HG02840 (cell line): Measurements from ENCODE around the gene OPN1MW3.
"Not testable (repeated sequence)": the region's sequence is repeated elsewhere in the genome, so short reads cannot be mapped to it uniquely, and the experiment has no call there.

Experiments
- ATAC-seq: cut with Tn5 transposase; IDR thresholded peaks from one replicate; pipeline ENCODE4 v1.9.1; 2021; ENCODE audit warnings: mild to moderate bottlenecking, moderate library complexity, moderate number of reproducible peaks; ENCODE audit not compliant: unreplicated experiment, low FRiP score

Gene OPN1MW3

DNA sequence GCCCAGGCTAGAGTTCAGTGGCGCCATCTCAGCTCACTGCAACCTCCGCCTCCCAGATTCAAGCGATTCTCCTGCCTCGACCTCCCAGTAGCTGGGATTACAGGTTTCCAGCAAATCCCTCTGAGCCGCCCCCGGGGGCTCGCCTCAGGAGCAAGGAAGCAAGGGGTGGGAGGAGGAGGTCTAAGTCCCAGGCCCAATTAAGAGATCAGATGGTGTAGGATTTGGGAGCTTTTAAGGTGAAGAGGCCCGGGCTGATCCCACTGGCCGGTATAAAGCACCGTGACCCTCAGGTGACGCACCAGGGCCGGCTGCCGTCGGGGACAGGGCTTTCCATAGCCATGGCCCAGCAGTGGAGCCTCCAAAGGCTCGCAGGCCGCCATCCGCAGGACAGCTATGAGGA lies at the start of gene OPN1MW3:
Gene OPN1MW3 (plus strand): TSS at position 301 of the 400 bp plus-strand sequence. CDS start 38 bp downstream, at position 339.
- not testable (repeated sequence) for ATAC-seq

DNA sequence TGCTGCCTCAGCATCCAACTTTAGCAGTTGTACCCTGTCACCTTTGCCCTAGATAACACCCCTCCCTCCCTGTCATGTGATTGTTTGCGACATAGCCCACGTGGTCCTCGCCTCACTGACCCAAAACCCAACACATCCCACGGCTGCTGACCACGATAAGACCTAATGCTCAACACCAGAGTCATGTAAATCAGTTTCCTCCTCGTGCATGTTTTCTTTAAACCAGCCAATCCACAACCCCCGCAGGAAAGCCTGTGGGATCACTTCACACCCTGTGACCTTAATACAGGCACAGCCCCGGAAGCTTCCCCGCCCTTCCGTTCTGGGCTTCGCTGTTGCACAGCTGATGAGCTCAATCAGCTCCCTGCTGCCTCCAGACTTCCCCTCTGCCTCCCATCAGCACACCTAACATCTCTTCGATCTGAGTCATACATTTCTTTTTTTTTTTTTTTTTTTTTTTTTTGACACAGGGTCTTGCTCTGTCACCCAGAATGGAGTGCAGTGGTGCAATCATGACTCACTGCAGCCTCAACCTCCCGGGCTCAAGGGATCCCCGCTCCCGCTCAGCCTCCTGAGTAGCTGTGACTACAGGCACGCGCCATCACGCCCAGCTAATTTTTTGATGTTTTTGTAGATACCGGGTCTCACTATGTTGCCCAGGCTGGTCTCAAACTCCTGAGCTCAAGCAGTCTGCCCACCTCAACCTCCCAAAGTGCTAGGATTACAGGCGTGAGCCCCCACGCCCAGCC lies 47.5 kb upstream of the OPN1MW3 start:
- not testable (repeated sequence) for ATAC-seq

DNA sequence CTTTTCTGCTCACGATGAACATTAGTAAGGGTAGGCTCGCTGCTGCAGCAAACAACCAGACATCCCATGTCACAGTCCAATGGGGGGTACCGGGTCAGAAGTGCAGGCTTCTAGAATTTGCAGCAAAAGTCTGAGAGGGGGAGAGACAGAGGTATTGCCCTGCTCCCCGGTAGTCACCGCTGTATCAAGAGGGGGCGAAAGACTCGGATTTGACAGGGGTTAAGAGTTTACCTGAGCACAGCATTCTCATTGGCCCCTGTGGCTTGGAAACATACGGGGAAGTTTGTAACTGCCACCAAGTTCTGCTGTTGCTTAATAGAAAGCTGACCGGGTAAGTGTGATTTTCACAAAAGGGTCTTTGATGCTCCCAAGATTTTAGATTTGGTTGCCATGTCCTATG lies 46.3 kb upstream of the OPN1MW3 start:
- ATAC-seq, result not testable (repeated sequence)

DNA sequence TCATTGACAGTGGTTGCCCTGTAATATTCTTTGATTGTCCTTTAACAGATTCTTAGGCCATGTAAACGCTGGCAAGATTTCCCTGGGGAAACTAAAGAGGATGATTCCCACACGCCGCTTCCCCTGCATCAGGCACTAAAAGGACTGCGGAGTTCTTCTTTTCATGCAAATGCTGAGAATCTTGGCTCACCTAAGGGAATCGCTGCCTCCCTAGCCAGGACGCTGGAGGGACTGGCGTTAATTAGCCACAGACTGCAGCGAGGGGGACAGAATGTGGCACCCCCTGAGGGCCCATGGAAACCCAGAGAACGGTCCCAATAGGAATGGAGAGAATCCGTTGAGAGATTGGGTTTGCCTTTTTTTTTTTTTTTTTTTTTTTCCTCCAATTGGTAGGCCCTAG lies 45.9 kb upstream of the OPN1MW3 start:
- ATAC-seq, result not testable (repeated sequence)

DNA sequence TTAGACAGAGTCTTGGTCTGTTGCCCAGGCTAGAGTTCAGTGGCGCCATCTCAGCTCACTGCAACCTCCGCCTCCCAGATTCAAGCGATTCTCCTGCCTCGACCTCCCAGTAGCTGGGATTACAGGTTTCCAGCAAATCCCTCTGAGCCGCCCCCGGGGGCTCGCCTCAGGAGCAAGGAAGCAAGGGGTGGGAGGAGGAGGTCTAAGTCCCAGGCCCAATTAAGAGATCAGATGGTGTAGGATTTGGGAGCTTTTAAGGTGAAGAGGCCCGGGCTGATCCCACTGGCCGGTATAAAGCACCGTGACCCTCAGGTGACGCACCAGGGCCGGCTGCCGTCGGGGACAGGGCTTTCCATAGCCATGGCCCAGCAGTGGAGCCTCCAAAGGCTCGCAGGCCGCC lies 37.9 kb upstream of the OPN1MW3 start, which contains the start of gene OPN1MW2:
Gene OPN1MW2 (plus strand): TSS at position 301 of the 400 bp plus-strand sequence. CDS start 60 bp downstream, at position 361.
- ATAC-seq, result not testable (repeated sequence)

DNA sequence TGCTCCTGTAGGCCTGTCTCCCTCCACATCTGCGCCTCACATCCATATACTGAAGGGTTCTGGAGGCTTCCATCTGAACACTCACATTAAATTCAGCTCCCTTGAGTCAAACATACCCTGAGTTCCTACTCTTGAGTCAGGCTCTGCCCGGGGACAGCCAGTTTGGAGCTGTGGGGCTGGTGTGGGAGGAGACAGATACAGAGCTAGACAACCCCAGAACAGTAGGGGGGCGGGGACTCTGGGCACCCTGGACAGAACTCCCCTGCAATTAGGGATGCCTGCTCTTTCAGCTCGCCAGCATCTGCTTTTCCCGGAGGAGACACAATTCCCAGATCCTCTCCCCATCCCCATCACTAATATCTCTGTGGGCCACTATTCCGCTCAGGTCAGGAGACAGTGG lies 32.1 kb upstream of the OPN1MW3 start:
- ATAC-seq, result not testable (repeated sequence)

DNA sequence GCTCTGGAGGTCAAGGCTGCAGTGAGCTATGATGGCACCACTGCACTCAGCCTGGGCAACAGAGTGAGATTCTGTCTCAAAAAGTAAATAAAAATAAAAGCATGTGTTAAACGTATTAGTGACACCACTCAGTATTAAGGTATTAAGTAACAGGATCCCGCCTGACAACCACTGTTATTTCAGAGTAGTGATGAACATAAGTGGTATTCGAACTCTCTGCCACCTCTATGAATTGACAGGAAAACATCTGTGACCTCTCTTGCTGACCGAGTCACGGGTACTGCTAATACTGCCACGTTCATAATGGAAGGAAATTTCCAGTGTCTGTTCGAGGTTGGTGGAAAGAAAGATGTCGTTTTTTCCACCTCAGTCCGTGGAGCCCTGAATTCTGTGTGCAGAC lies 30.7 kb upstream of the OPN1MW3 start:
- ATAC-seq, result not testable (repeated sequence)

DNA sequence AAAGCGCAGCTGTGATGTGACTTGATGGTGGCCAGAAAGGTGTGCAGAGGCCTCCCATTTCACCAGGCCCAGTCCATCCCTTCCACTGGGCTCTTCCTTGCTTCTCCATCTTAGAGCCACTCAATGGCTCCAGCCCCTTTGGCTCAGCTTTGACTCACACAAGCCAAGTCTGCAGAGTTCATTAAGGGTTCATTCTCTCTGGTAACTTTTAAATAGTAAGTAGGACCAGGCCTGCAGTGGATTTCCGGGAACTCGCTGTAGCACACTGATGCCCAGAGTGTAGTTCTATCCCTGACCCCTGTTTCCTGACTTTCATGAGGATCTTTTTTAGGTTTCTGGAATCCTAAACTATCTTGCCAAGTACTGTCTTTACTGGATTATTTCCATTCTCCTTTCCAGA lies 25.9 kb upstream of the OPN1MW3 start:
- ATAC-seq, result not testable (repeated sequence)

DNA sequence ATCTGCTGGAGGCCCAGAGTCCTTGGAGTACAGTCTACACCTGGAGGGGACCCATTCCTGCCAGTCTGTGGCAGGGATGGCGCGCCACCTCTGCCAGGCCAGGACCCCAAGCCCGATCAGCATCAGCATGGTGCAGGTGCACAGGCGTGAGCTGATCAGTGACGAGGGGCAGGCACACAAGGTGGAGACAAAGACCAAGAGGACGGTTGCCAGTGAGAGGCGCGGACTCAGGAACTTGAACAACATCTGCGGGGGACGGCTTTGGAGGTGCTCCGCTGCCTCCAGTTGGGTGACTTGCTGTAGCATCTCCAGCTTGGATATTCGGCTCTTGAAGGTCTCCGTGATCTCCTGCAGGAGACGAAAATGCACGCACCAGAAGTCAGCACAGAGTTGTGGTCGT lies 23.8 kb upstream of the OPN1MW3 start:
- not testable (repeated sequence) for ATAC-seq

DNA sequence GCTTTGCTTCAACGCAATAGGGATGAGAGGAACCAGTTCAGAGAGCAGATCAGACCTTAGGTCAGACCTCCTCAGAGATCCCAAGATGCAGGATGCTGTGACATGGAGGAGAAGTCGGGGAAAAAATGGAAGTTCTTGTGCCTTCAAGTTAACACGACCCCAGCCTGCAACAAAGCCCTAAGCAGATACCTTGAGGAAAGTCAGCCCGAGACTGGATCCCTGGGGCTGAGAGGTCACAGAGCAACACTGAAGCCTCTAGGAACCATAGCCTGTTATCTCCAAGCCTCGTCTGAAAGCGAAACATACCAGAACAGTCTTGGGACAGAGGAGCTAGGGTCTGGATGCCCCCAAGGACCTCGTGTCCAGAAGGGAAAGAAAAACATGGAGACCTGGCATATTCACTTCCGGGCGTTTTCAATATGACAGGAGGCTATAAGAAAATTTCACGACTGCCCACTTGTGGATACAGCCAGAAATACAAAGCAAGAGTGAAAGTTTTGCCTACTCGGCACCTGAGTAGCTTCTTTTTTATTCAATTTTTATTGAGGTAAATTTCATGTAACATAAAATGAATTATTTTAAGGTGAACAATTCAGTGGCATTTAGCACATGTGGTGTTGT lies 18.3 kb upstream of the OPN1MW3 start:
- not testable (repeated sequence) for ATAC-seq

DNA sequence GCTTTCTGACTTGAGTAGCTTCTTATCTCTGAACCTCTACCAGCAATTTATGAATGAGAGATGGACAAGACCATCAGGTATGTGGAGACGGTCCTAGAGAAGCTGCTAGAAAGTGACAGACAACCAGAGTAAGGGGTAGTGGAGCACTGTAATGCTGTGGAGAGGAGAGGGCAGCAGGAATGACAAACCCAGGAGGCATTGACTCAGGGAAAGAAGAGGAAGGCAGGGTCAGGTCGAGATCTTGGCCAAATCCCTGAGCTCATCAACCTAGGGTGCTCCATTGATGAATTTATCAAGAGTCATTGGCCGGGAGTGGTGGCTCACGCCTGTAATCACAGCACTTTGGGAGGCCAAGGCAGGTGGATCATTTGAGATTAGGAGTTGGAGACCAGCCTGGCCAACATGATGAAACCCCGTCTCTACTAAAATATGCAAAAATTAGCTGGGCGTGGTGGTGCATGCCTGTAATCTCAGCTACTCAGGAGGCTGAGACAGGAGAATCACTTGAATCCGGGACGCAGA lies 17.3 kb upstream of the OPN1MW3 start:
- not testable (repeated sequence) for ATAC-seq

DNA sequence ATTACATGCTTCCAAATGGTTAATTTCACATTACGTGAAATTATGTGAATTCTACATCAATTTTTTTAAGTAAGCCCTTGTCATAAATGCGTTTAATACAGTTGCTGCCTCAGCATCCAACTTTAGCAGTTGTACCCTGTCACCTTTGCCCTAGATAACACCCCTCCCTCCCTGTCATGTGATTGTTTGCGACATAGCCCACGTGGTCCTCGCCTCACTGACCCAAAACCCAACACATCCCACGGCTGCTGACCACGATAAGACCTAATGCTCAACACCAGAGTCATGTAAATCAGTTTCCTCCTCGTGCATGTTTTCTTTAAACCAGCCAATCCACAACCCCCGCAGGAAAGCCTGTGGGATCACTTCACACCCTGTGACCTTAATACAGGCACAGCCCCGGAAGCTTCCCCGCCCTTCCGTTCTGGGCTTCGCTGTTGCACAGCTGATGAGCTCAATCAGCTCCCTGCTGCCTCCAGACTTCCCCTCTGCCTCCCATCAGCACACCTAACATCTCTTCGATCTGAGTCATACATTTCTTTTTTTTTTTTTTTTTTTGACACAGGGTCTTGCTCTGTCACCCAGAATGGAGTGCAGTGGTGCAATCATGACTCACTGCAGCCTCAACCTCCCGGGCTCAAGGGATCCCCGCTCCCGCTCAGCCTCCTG lies 9.9 kb upstream of the OPN1MW3 start:
- ATAC-seq, result not testable (repeated sequence)

DNA sequence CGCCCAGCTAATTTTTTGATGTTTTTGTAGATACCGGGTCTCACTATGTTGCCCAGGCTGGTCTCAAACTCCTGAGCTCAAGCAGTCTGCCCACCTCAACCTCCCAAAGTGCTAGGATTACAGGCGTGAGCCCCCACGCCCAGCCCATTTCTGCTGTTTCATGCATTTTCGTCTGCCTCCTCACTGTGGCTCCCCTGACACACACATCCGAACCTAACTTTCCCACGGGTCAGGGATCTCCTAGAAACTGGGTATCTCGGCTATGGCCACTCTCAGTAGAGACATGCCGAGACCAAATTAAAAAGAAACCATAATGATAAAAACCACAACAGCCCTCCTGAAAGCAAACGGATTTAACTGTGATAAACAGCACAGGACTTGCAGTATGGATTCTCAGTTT lies 9.3 kb upstream of the OPN1MW3 start:
- not testable (repeated sequence) for ATAC-seq

DNA sequence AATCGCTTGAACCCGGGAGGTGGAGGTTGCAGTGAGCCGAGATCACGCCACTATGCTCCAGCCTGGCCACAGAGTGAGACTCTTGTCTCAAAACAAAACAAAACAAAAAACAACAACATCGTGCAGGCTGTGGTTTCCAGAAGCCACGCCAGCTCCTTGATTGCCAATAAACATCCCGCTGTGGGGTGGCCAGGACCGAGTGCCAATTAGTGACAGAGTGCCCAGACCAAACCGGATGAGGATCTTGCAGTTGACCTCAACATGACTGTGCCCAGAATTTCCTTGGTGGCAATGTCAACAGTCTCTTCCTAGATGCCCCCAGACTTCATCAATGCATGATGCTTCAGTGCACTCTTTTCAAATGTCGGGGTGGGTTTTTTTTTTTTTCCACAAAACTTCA lies 1.3 kb downstream of the OPN1MW3 start:
- not testable (repeated sequence) for ATAC-seq

DNA sequence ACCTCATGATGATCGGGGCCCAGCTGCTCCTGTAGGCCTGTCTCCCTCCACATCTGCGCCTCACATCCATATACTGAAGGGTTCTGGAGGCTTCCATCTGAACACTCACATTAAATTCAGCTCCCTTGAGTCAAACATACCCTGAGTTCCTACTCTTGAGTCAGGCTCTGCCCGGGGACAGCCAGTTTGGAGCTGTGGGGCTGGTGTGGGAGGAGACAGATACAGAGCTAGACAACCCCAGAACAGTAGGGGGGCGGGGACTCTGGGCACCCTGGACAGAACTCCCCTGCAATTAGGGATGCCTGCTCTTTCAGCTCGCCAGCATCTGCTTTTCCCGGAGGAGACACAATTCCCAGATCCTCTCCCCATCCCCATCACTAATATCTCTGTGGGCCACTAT lies 5.7 kb downstream of the OPN1MW3 start:
- ATAC-seq, result not testable (repeated sequence)

DNA sequence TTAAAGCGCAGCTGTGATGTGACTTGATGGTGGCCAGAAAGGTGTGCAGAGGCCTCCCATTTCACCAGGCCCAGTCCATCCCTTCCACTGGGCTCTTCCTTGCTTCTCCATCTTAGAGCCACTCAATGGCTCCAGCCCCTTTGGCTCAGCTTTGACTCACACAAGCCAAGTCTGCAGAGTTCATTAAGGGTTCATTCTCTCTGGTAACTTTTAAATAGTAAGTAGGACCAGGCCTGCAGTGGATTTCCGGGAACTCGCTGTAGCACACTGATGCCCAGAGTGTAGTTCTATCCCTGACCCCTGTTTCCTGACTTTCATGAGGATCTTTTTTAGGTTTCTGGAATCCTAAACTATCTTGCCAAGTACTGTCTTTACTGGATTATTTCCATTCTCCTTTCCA lies 11.9 kb downstream of the OPN1MW3 start:
- ATAC-seq, result not testable (repeated sequence)

DNA sequence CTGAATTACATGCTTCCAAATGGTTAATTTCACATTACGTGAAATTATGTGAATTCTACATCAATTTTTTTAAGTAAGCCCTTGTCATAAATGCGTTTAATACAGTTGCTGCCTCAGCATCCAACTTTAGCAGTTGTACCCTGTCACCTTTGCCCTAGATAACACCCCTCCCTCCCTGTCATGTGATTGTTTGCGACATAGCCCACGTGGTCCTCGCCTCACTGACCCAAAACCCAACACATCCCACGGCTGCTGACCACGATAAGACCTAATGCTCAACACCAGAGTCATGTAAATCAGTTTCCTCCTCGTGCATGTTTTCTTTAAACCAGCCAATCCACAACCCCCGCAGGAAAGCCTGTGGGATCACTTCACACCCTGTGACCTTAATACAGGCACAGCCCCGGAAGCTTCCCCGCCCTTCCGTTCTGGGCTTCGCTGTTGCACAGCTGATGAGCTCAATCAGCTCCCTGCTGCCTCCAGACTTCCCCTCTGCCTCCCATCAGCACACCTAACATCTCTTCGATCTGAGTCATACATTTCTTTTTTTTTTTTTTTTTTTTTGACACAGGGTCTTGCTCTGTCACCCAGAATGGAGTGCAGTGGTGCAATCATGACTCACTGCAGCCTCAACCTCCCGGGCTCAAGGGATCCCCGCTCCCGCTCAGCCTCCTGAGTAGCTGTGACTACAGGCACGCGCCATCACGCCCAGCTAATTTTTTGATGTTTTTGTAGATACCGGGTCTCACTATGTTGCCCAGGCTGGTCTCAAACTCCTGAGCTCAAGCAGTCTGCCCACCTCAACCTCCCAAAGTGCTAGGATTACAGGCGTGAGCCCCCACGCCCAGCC lies 27.3 kb downstream of the OPN1MW3 start:
- not testable (repeated sequence) for ATAC-seq

DNA sequence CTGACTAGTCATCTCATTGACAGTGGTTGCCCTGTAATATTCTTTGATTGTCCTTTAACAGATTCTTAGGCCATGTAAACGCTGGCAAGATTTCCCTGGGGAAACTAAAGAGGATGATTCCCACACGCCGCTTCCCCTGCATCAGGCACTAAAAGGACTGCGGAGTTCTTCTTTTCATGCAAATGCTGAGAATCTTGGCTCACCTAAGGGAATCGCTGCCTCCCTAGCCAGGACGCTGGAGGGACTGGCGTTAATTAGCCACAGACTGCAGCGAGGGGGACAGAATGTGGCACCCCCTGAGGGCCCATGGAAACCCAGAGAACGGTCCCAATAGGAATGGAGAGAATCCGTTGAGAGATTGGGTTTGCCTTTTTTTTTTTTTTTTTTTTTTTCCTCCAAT lies 29.0 kb downstream of the OPN1MW3 start:
- ATAC-seq, result not testable (repeated sequence)

DNA sequence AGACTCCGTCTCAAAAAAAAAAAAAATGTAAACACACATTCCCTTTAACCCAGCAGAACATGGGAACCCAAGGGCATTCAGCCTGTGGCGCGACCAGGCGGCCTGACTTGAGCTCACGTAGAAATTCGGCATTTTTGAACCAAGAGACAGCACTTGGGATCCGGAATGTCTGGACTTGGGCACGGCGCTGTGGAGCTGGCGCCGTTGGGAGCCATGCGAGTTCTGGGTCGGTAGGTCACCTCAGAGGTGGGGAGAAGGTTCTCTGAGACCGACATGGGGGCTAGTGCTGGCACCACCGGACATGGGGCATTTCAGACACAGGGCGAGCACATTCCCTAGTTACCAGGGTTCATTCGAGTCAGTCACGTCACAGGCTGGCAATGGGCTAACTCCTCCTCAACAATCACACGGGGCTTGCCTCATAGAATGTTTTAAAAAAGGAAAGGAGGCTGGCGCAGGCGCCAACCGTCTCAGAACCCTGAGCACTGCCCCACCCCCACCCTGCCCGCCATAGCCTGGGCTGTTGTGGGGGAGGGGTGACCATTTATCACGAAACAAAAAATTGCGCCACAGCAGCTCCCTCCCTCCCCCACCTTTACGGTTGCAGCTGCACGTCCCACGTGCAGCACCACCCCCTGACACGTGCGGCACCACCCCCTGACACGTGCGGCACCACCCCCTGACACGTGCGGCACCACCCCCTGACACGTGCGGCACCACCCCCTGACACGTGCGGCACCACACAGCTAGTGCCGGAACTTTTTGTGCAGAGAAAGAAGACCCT lies 37.6 kb downstream of the OPN1MW3 start, which contains the start of gene TEX28:
Gene TEX28 (minus strand): TSS at position 334 of the 784 bp plus-strand sequence. CDS start 3,007 bp downstream, outside the sequence.
- ATAC-seq, result no peak
